ENCODE measurements around the gene INMT. TPM values are rescaled to one million over a fixed set of nuclear protein-coding genes. Genes with fewer than 3 reads are reported as not detected.
A peak's percentile ranks its signal among the peaks of the same experiment; 100 is the strongest.

Gene INMT
- total RNA-seq, 1 donor from 2014 or later, result not detected

DNA sequence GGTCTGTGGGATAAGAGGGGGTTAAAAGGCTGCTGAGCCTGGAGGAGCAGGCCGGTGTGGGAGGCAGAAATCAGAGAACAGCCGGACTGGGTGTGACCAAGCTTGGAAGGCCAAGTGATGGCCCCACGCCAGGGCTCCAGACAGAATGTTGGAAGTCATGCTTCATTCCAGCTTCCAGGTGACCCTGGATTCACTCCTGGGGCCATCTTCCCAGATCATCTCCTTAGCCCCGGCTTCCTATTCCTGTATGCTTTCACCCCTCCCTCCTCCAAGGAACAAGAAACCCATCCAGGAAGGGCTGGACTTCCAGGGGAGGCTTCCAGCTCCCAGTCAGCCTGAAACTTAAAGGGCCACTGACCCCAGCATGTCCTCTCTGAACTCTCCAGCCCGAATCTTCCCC, 1.0 kb downstream of the INMT start:
- no peak for DNase-seq (ENCODE audit: low read depth)

DNA sequence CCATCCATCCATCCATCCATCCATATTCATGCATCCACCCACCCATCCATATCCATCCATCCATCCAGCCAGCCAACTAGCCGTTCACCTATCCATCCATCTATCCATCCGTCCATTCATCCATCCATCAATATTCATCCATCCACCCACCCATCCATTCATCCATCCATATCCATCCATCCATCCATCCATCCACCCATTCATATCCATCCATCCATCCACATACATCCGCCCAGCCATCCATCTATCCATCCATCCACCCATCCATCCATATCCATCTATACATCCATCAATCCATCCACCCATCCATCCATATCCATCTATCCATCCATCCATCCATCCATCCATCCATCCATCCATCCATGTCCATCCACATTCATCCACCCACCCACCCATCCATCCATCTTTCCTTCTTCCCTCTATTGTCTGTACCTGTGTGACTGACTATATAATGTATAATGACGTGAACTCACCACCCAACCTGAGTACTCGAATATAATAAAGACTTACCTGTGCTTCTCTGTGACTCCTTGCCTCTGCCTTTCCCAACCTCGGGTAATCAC, 2.5 kb downstream of the INMT start:
- DNase-seq (ENCODE audit: low read depth), result no peak

GRCh38 chr7:30755384-30756154, 3.6 kb downstream of the INMT start:
- DNase-seq (ENCODE audit: low read depth), result no peak

DNA sequence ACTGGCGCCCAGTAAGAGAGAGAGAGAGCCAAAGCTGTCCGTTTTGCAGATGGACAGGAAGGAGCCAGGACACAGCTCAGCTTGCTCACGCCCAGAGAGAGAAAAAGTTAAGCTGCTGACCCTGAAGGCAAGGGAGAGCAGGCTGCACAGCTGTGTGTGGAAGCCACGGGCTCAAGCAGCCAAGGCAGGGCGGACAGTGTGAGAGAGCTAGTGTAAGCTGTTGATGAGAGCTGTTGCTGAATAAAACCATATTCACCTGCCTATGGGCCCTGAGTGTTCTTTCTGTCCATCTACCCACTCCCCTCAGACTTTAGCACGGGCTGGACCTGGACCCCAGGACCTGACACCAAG, 5.4 kb downstream of the INMT start:
- no peak for DNase-seq (ENCODE audit: low read depth)

DNA sequence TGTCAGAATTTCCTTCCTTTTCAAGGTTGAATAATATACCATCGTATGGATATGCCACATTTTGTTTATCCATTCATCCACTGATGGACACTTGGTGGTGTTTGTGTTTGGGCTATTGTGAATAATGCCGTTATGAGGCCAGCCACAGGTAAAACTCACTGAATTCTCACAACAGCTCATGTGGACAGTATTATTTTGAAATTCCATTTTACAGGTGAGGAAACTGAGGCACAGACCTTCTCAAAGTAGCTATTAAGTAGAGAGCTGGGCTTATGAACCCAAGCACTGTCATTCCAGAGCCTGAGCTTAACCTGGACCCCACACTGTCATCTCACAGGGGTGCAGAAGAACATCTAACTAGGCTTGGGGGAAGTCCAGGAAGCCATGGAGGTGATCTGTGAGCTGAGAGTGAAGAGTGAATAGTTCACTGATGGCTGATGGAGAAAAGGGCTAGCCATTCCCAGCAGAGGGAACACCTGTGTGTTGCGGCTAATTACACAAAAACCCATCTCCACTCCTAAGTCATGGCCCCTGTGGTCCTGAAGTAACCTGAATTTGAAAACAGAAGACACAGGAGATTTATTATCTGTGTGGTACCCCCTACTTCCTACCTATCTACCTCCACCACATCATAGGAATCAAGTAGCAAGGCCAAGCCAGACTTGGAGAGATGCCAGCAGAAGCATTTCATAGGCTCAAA, 8.7 kb downstream of the INMT start:
- no peak for DNase-seq (ENCODE audit: low read depth)

DNA sequence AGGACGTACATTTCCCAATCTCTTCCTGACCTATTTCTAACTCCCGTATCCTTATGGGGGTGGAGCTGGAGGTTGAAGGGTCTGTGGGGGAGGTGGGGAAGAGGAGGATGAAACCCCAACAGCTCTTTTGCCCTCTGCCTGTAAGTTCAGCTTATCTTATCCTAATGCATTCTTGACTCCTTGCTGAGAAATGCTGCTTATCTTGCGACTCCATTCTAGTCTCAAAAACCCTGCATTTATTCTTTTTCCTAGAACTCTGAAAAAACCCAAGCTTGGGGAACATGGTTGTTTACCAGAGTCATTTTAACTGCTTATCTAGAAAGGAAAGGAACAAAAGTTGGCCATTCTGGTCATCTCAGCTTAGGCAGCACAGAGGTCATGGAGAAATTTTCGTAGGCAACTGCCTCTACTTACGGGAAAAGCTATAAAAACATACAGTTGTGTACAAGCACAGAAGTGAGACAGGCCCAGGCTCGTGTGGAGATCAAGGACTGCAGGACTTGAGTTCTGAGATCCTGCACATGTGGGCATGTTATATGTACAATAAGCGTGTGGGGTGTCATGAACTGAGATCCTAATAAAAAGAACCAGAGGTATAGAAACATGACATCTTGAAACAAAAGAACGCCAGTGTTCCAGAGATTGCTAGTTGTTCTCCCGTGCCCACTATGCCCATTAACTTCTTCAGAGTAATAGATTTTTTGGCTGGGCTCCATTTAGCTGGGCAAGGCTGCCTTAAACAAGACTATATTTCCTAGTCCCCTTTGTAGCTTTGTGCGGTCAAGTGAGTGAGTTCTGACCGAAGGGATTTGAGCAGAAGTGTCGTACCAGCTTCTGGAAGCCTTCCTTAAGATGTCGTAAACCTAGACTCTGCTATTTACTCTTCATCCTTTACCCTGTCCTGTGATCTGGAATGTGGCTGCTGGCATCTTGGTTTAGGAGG, 9.6 kb downstream of the INMT start:
- DNase-seq (ENCODE audit: low read depth), result no peak

DNA sequence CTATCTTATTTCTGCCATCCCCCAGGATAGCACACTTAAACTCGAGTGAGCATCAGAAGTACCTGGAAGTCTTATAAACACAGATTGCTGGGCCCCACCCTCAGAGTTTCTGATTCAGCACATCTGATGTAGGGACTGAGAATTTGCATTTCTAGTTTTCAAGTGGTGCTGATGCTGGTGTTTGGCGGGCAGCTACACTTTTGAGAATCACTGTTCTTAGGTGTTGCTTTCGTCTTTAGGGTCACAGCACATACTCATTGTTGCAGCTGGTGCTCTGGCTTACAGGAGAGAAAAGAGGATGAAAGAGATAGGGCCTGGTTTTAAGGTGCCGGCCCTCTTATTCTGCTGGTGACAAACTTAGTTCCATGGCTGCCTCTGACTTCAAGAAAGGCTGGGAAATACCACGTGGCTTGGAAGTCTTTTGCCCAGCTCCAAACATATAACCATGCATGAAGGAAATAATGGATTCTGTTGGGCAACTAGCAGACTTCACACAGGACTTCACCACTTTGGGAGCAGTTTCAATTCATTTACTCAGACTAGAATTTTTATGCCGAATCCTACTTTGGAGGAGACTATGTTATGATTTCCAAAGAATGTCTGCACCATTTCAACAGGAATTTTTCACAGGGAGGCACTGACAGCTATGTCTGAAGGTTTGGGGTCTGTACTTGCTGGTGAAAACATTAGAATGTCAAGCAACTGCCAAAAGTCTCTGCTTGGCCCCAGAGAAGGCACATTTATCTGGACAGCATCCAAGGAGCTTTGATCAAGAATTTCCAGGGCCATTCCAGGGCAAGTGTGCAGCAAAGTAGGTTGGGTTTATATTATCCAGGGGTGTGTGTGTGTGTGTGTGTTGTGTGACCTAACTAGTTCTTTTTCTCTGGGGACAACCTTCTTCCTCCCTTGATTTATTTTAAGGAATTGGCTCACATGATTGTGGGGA, 12.4 kb downstream of the INMT start:
- peak; percentile 56 for DNase-seq (ENCODE audit: low read depth)

GRCh38 chr7:30765408-30765807, 13.5 kb downstream of the INMT start:
- DNase-seq (ENCODE audit: low read depth), result no peak

DNA sequence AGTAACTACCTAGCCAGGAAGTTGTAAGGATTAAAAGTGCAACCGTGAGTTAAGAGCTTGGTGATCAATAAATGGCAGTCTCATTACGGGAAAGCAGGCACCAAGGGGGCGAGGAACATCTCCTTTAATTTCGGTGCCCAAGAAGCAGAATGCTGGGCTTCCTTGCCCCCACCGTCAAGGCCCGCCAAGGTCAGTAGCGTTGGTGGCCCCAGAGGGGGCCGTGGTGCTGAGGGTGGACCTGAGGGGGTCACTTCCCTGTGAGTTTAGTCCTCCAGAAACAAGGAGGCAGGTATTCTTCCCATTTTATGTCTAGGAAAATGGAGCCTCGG, 18.9 kb downstream of the INMT start:
- no peak for DNase-seq (ENCODE audit: low read depth)

DNA sequence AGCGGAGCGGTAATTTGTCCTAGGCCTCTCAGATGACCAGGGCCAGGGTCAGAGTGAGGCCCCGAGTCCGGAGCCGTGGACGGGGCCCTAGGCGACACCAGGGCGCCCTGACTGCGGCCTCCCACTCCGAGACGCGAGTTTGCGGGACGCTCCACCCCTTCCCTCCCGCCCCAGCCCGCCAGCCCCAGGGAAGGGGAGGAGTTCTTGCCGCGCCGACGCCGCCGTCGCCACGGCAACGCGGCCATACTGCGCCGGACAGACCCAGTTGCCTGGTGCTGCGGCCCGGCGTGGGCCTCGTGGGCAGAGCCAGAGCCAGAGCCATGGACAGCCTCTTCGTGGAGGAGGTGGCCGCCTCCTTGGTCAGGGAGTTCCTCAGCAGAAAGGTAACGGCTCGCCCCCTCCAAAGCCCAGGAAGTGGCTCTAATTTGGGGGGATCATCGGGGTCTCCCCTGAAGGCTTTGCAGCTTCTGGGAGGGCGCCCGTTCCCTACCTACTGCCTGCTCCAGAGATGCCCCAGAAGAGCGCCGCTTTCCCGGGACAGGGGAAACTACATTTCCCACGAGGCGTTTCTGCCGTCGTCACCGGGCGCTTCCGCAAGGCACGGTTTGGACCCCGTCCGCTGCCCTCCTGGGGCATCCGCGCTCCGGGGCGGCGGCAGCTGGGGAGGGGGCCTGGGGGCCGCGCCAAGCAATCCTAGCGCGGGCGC, 19.4 kb downstream of the INMT start, which contains the start of gene MINDY4:
Gene MINDY4 (plus strand): TSS at position 244 of the 706 bp plus-strand sequence. CDS start 77 bp downstream, at position 321.
- DNase-seq (ENCODE audit: low read depth), result peak; percentile 54

GRCh38 chr7:30771880-30772425, 20.0 kb downstream of the INMT start:
- no peak for DNase-seq (ENCODE audit: low read depth)

DNA sequence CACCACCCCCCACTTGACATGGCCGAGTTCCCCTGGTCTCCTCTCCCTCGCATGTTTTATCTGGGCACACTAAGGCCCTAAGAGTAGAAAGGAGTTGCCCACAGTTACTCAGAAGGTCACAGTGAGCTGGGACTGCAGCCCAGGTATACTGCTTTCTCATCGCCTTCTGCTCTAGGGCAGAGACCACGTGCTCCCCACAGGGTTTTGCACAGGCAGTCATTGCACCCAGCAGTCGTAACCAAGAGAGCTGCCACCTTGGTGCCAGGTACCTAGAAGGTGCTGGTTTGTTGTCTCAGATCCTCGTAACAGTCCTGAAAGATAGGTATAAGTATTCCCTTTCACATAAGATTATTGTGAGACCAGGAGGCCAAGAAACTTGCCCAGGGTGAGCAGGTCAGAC, 21.0 kb downstream of the INMT start:
- no peak for DNase-seq (ENCODE audit: low read depth)

- DNase-seq (ENCODE audit: low read depth), result no peak
Measured at GRCh38 chr7:30775992-30776391, 24.1 kb downstream of the INMT start.

GRCh38 chr7:30776971-30777370, 25.0 kb downstream of the INMT start:
- no peak for DNase-seq (ENCODE audit: low read depth)

DNA sequence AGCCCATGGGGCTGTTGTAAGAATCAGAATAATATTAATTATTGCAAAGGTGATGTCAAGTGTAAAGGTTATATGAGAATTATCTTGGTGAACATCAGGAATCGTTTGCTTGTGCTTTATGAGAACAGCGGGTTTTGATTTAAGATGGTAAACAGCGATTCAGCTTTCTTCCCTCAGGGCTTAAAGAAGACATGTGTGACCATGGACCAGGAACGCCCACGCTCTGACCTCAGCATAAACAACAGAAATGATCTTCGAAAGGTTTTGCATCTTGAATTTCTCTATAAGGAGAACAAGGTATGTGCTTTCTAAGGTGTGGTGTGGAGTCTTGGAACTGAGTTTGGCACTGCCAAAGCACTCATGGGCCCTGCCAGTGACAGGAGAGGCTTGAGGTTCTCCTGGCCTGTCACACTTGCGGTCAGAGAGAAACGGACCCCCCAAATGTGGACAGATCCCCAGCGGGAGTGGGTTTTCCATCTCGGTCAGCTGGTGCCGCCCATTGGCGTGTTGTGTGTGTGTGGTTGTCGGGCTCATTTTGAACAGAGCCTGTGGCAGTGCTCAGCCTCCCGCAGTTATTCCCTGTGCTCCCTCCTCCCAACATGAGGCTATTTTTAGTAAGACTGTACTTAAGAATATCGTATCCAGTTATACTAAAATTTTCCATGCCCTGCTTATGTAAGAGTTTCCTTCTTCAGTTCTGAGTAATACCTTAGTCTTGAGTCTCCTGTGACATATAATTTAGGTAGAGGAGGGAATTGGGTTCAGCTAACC, 26.5 kb downstream of the INMT start:
- no peak for DNase-seq (ENCODE audit: low read depth)

DNA sequence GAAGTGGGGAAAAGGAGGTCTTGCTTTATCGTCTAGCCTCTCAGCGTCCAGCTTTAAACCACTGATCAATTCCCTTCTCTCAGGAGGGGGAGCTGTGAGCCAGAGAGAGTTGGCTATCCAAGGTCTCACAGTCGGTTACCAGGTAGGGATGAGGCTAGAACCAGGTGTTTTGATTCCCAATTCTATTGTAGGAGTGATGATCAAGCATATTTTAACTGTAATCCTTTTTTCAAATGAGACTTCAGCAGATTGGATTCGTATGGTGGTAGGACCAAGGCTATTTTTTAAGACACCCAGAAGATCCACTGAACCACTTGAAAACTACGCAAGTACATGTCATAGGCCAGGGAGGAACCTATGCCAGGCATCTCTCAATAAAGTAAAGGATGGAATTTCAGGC, 27.6 kb downstream of the INMT start:
- DNase-seq (ENCODE audit: low read depth), result no peak

- no peak for DNase-seq (ENCODE audit: low read depth)
Measured at GRCh38 chr7:30780941-30781340, 29.0 kb downstream of the INMT start.

DNA sequence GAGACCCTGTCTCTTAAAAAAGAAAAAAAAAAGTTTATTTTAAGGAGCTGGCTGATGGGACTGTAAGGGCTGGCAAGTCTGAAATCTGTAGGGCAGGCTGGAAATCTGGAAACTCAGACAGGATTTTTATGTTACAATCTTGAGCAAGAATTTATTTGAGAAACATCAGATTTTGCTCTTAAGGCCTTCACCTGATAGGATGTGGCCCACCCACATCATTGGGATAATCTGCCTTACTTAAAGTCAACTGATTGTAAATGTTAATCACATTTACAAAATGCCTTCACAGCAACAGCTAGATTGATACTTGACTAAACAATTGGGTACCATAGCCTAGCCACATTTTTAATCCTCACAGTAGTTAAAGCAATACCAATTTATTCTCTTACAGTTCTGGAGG, 30.8 kb downstream of the INMT start:
- no peak for DNase-seq (ENCODE audit: low read depth)

- DNase-seq (ENCODE audit: low read depth), result no peak
Measured at GRCh38 chr7:30785786-30786185, 33.9 kb downstream of the INMT start.

Measured in renal cortical epithelial cell (primary cell).